ENCODE data around the gene RASAL2. TPM values are rescaled to one million over a fixed set of nuclear protein-coding genes. Genes with fewer than 3 reads are reported as not detected.

Gene RASAL2
- total RNA-seq, 1 experiment from 2014 or later: 56.9 TPM

GRCh38 chr1:178266113-178266512 lies 172.2 kb downstream of the RASAL2 start:
- H3K4me3 Mint-ChIP-seq (ENCODE audit: unreplicated experiment): no peak overlapping the region
- no peaks in the 10 kb centered on the region for H3K9me3 Mint-ChIP-seq (ENCODE audit: unreplicated experiment)
- no peaks in the 10 kb centered on the region for H3K27me3 Mint-ChIP-seq (ENCODE audit: insufficient read depth, unreplicated experiment)
- no peak for TF ChIP-seq CTCF (IDR thresholded peaks at IDR 0.05; ENCODE audit: unreplicated experiment)
- DNase-seq (ENCODE audit: unreplicated experiment): no peak
- H3K4me1 Mint-ChIP-seq (ENCODE audit: insufficient read depth, unreplicated experiment): peaks cover 41% of the 10 kb centered on the region
- peaks cover 14% of the 10 kb centered on the region for H3K36me3 Mint-ChIP-seq (ENCODE audit: insufficient read depth, unreplicated experiment)
- ChIA-PET CTCF (interaction anchor here (0.6 to 1.1 kb wide), 3 partner anchors 23 to 234 kb away, joined by 3 to 6 read pairs (median 4); no protein-coding TSS in a partner anchor), POLR2A (interaction anchor here (0.7 to 1.2 kb wide), 3 partner anchors 12 to 128 kb away, joined by 3 read pairs; no protein-coding TSS in a partner anchor)
- no TSS peak for BruUV-seq (replicated peaks)
- no peak overlapping the region for H3K27ac Mint-ChIP-seq (ENCODE audit: low read depth, unreplicated experiment)
- intact Hi-C loops (cut with micrococcal nuclease): no loop called here

GRCh38 chr1:178266619-178267066 lies 172.7 kb downstream of the RASAL2 start:
- TF ChIP-seq CTCF (IDR thresholded peaks at IDR 0.05; ENCODE audit: unreplicated experiment): no peak
- no TSS peak for BruUV-seq (replicated peaks)

GRCh38 chr1:178267646-178268094 lies 173.8 kb downstream of the RASAL2 start:
- DNase-seq (ENCODE audit: unreplicated experiment): no peak
- Mint-ChIP-seq H3K4me3 (ENCODE audit: unreplicated experiment) (peak overlapping the region; percentile 26), H3K9me3 (ENCODE audit: unreplicated experiment) (no peaks in the 10 kb centered on the region), H3K27me3 (ENCODE audit: insufficient read depth, unreplicated experiment) (no peaks in the 10 kb centered on the region), H3K4me1 (ENCODE audit: insufficient read depth, unreplicated experiment) (peaks cover 37% of the 10 kb centered on the region), H3K36me3 (ENCODE audit: insufficient read depth, unreplicated experiment) (peaks cover 19% of the 10 kb centered on the region), H3K27ac (ENCODE audit: low read depth, unreplicated experiment) (peak overlapping the region; percentile 87)
- ChIA-PET CTCF (interaction anchor here (0.6 to 2.1 kb wide), 12 partner anchors 13 to 1134 kb away, joined by 3 to 14 read pairs (median 4); no protein-coding TSS in a partner anchor), POLR2A (interaction anchor here (1.0 to 1.5 kb wide), 5 partner anchors 13 to 173 kb away, joined by 3 to 5 read pairs (median 3); partner anchors contain the start of gene RASAL2)
- TF ChIP-seq CTCF (IDR thresholded peaks at IDR 0.05; ENCODE audit: unreplicated experiment): no peak
- intact Hi-C loops (cut with micrococcal nuclease): no loop called here
- no TSS peak for BruUV-seq (replicated peaks)

More at GRCh38 chr1:178266619-178267066, 172.7 kb downstream of the RASAL2 start:
- POLR2A ChIA-PET: interaction anchor here (0.7 to 1.5 kb wide), 5 partner anchors 12 to 170 kb away, joined by 3 to 5 read pairs (median 3); no protein-coding TSS in a partner anchor
- no peak for DNase-seq (ENCODE audit: unreplicated experiment)
- Mint-ChIP-seq H3K36me3 (ENCODE audit: insufficient read depth, unreplicated experiment) (peaks cover 15% of the 10 kb centered on the region), H3K27ac (ENCODE audit: low read depth, unreplicated experiment) (no peak overlapping the region), H3K27me3 (ENCODE audit: insufficient read depth, unreplicated experiment) (no peaks in the 10 kb centered on the region), H3K9me3 (ENCODE audit: unreplicated experiment) (no peaks in the 10 kb centered on the region), H3K4me1 (ENCODE audit: insufficient read depth, unreplicated experiment) (peaks cover 39% of the 10 kb centered on the region), H3K4me3 (ENCODE audit: unreplicated experiment) (no peak overlapping the region)
- CTCF ChIA-PET: interaction anchor here (0.7 to 1.3 kb wide), 3 partner anchors 24 to 766 kb away, joined by 4 to 9 read pairs (median 6); no protein-coding TSS in a partner anchor
- intact Hi-C loops (cut with micrococcal nuclease): no loop called here

GRCh38 chr1:178271471-178271870 lies 177.6 kb downstream of the RASAL2 start:
- no peak for TF ChIP-seq CTCF (IDR thresholded peaks at IDR 0.05; ENCODE audit: unreplicated experiment)
- no TSS peak for BruUV-seq (replicated peaks)
- ChIA-PET POLR2A (interaction anchor here (1.0 to 2.7 kb wide), 5 partner anchors 17 to 206 kb away, joined by 3 to 12 read pairs (median 4); partner anchors contain the start of gene RASAL2), CTCF (interaction anchor here (0.5 to 3.2 kb wide), 11 partner anchors 11 to 1090 kb away, joined by 3 to 20 read pairs (median 5); no protein-coding TSS in a partner anchor)
- Mint-ChIP-seq H3K4me3 (ENCODE audit: unreplicated experiment) (no peak overlapping the region), H3K4me1 (ENCODE audit: insufficient read depth, unreplicated experiment) (peaks cover 48% of the 10 kb centered on the region), H3K9me3 (ENCODE audit: unreplicated experiment) (no peaks in the 10 kb centered on the region), H3K36me3 (ENCODE audit: insufficient read depth, unreplicated experiment) (peaks cover 29% of the 10 kb centered on the region), H3K27ac (ENCODE audit: low read depth, unreplicated experiment) (peak overlapping the region; percentile 52), H3K27me3 (ENCODE audit: insufficient read depth, unreplicated experiment) (no peaks in the 10 kb centered on the region)
- DNase-seq (ENCODE audit: unreplicated experiment): no peak
- intact Hi-C loops (cut with micrococcal nuclease): no loop called here

Measured in MCF 10A (cell line).